ENCODE measurements around the gene PMM2.

PMM2 gene

GRCh38 chr16:8889893-8890548, 92.4 kb downstream of the PMM2 start:
- no peak for DNase-seq

GRCh38 chr16:8890549-8890921, 92.9 kb downstream of the PMM2 start:
- DNase-seq: no peak

GRCh38 chr16:8892101-8892575, 94.5 kb downstream of the PMM2 start:
- DNase-seq: no peak

- no peak for DNase-seq
Measured at GRCh38 chr16:8893426-8893825, 95.8 kb downstream of the PMM2 start.

- no peak for DNase-seq
Measured at GRCh38 chr16:8893976-8894690, 96.5 kb downstream of the PMM2 start.

GRCh38 chr16:8894736-8895334, 97.2 kb downstream of the PMM2 start:
- DNase-seq: no peak

GRCh38 chr16:8898660-8899318, 101.2 kb downstream of the PMM2 start:
- DNase-seq: no peak

Measured in NCI-H524 treated with DMSO at 0.1 percent for 48 hours (cell line).